B cell (primary cell): ENCODE measurements around the gene GLYATL1.

ENCODE experiments used
- EZH2 ChIP-seq: IDR thresholded peaks from 2 replicates; pipeline ENCODE4 v1.6.1; 2012; ENCODE audit warnings: borderline replicate concordance, low read depth, mild to moderate bottlenecking, moderate library complexity, low read length; ENCODE audit not compliant: insufficient read depth, poor library complexity, severe bottlenecking
- TF ChIP-seq, protein P1 (sequence below): fragments of 200-600 bp; IDR thresholded peaks from one replicate; pipeline ENCODE4 v1.8.0; 2022; ENCODE audit warnings: antibody characterized with exemption, mild to moderate bottlenecking

DNA sequence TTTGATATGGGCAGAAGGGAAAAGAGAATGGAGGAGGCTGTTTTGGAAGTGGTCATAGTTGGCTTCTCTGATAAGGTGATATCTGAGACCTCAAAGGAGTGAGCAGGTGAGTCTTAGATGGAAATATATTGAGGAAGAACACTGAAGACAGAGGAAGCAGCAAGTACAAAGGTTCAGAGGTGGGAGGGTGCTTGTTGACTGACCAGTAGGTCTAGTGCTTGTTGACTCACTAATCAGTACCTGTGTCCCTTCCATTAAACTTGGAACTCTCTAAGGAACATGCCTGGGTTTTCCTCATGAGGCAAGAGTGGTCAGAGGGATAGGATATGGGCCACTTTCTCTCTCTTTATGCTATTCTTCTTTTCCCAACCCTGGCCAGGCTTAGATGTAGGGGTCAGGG, 25.6 kb upstream of the GLYATL1 start:
- TF ChIP-seq, protein P1, sequence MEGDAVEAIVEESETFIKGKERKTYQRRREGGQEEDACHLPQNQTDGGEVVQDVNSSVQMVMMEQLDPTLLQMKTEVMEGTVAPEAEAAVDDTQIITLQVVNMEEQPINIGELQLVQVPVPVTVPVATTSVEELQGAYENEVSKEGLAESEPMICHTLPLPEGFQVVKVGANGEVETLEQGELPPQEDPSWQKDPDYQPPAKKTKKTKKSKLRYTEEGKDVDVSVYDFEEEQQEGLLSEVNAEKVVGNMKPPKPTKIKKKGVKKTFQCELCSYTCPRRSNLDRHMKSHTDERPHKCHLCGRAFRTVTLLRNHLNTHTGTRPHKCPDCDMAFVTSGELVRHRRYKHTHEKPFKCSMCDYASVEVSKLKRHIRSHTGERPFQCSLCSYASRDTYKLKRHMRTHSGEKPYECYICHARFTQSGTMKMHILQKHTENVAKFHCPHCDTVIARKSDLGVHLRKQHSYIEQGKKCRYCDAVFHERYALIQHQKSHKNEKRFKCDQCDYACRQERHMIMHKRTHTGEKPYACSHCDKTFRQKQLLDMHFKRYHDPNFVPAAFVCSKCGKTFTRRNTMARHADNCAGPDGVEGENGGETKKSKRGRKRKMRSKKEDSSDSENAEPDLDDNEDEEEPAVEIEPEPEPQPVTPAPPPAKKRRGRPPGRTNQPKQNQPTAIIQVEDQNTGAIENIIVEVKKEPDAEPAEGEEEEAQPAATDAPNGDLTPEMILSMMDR, result no peak
- no peak for TF ChIP-seq EZH2
